Activated CD4-positive, alpha-beta T cell treated with anti-CD3 and anti-CD28 coated beads, Interleukin-2, amount 50 U/mL, for 24 hours (primary cell): ENCODE data around the gene DMPK.

ENCODE experiments used
- DNase-seq, 2 donors: peaks; one replicate each; pipeline ENCODE4 v3.0.0-alpha.2; 2020; ENCODE audit warnings: low read depth in 1 of 2, low spot score in 1 of 2

Gene DMPK

GRCh38 chr19:45789035-45789786 lies 6.9 kb upstream of the DMPK start:
- no peak for DNase-seq

- DNase-seq = no peak
These were observed 4.2 kb upstream of the DMPK start for GRCh38 chr19:45786533-45786894.

GRCh38 chr19:45785781-45786532 lies 3.7 kb upstream of the DMPK start:
- DNase-seq = no peak

GRCh38 chr19:45785097-45785496 lies 2.8 kb upstream of the DMPK start:
- no peak for DNase-seq

DNA sequence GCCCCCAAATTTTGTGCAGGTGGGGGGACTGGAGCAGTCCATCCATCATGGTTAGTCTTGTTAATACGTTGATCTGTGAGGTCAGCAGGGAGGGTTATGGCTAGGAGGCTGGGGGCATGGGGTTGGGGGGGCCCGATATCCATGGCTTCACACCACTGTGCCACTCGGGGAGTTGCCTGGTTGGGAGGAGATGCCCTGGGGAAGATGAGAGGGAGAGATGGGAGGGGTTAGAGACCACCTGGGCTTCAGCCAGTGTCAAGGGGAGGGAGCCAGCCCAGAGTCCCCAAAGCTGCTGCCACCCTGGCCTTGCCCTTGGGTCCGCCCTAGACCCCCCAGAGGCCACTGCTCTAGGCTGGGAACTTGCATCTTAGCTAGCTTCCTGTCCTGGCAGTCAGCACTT lies 1.8 kb upstream of the DMPK start:
- DNase-seq = no peak

GRCh38 chr19:45782820-45783785 lies 813 bp upstream of the DMPK start:
- DNase-seq = no peak

DNA sequence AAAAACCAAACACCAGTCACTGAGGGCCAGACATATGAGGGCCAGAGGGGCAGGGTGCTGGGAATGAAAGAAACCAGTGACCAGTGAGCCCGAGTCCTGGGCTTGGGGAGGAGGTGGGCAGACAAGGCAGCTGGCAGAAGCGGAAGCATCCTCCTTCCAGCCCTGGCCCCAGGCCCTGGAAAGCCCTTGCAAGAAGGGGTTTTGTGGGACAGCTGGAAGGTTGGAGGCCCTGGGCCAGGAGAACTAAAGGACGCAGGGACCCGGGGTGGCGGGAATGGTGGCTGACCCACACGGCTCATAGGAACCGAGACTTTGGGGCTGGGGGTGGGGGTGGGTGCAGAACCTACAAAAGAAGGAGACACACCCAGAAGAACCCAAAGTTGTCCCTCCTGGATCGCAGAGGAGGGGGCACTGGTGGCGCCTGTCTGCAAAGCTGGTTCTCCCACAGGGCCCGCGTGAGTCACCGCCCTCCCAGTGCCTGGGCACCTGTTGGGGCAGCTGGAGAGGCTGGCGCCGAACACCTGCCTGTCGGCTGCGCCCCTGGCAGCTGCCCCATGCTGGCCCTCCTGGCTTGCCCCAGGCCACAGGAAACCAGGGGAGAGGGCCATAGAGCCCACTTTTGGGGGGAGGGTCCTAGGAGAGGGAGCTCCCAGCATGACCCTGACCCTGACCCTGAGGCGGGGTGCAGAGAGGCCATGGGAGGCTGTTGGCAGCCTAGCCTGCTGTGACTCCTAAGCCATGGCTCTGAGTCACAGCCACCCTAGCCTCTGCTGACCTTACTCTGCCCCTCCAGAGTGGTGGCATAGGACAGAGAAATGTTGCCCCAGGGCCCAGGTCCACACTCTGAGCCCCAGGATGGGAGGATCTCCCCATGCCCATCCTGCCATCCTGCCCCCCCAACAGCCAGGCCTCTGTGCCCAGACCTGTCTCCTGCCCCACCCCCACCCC lies 802 bp downstream of the DMPK start:
- no peak for DNase-seq

DNA sequence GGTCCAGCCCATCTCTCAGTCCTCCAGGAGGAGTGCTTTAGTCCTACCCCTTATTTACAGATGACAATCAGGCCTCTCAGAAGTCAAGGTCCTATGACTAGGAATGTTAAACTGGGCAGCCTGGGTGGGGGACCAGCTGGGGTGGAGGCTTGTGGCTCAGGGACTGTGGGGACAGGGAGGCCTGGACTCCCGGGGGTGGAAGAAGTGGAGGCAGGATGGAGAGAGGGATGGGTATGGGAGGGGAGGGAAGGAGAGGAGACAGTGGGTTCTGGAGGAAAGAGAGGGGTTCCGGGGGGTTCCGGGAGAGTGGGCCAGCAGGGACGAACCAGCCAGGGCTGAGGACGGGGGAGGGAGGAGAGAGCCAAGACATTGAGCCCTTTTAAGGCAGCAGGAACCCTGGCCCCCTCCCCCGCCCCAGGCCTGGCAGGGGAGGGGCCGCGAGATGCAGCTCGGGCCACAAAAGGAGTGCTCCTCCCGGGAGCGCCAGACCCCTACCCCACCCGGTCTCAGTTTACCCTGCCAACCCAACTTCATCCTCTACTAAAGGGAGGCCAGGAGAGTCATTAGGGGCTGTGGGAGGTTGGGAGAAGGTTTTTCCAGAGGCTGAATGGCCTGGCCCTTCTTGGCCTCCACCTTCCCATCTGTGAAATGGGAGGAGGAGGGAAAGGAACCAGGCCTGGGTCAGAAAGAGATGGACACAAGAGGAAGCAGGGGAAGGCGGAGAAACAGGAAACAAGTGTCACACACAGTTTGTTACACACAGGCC lies 1.7 kb downstream of the DMPK start:
- no peak for DNase-seq

DNA sequence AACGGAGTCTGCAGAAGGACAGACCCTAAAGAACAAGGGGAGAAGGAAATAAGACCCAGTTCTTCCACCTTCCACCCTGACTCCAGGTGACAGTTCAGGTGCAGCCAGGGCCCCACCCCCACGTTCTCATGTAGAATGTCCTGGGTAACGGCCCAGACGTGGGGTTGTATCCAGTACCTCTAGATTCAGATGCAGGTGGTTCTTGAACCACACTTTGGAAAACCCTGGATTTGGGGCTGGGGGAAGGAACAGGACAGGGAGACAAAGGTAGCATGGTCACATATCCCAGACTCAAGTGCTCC lies 2.2 kb downstream of the DMPK start:
- DNase-seq = no peak

- peak; percentile 81 to 84 for DNase-seq
These were observed 2.8 kb downstream of the DMPK start for GRCh38 chr19:45779231-45780145.

DNA sequence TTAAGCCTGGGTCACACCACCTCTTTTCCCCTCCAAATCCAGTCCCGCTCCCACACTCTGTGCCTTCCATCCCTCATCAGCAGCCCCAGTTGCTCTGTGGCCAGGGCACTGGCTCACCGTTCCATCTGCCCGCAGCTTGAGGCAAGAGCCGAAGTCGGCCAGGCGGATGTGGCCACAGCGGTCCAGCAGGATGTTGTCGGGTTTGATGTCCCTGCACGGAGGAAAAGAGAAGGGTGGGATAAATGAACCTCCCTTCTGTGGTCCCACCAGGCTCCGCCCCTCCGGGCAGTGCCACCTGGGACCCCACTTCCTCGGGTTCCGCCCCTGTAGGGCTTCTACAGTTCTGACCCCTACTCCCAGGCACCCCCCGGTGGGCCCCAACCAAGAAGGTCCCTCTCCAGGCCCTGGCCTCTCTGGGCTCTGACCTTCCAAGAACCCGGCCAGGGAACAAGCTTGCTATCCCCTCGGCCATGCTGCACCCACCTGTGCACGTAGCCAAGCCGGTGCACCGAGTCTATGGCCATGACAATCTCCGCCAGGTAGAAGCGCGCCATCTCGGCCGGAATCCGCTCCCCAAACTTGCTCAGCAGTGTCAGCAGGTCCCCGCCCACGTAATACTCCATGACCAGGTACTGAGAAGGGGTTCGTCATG lies 4.2 kb downstream of the DMPK start:
- DNase-seq = no peak

DNA sequence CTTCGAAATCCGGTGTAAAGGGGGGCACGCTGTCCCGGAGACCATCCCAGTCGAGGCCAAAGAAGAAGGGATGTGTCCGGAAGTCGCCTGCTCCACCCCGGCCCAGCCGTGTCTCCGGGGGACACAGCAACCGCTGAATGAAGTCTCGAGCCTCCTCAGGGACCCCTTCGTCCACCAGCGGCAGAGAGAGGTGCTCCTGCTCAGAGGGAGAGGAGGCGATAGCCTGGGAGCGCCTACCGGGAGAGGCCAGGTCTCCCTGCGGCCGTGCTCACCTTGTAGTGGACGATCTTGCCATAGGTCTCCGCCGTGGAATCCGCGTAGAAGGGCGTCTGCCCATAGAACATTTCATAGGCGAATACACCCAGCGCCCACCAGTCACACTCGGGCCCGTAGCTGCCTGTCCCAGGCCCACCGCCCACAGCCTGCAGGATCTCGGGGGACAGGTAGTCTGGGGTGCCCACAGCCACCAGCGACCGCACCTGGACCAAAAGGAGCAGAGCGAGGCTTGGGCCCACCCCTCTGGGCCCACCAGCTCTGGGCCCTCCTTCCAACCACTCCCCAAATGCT lies 4.8 kb downstream of the DMPK start:
- no peak for DNase-seq

DNA sequence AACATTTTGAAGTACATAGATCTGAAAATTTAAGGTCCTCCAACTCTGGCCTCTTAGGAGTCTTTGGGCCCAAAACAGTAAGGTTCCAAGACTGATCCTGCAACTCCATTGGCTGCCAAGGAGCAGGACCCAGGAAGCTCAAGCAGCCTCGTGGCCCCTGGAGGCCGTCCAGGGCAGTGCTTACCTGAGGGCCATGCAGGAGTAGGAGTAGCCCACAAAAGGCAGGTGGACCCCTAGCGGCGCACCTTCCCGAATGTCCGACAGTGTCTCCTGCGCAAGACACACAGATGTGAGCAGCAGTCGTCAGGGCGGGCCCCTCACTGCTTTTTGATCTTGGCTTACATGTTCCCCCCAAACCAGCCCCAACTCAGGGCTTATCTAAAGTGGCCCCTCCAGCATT lies 7.5 kb downstream of the DMPK start:
- DNase-seq = no peak

- no peak for DNase-seq
These were observed 8.9 kb downstream of the DMPK start for GRCh38 chr19:45773384-45773783.

DNA sequence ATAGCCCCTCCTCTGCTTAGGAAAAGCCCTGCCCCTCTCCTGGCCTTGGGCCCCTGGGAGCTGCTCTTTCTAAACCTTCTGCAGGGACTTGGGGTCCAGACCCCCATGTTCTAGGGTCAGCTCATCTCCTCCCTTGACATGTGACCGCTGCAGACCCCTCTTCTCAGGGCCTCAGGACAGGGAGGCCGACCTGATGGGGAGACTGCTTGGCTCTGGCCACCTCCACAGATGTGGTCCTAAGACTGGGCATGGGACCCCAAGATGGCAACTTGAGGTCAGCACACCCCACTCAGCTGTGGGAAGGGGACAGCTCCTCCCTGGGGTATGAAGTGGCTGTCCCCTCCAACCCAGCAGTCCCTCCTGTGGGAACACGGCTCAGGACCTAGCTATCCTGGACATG lies 9.4 kb downstream of the DMPK start:
- DNase-seq = no peak

DNA sequence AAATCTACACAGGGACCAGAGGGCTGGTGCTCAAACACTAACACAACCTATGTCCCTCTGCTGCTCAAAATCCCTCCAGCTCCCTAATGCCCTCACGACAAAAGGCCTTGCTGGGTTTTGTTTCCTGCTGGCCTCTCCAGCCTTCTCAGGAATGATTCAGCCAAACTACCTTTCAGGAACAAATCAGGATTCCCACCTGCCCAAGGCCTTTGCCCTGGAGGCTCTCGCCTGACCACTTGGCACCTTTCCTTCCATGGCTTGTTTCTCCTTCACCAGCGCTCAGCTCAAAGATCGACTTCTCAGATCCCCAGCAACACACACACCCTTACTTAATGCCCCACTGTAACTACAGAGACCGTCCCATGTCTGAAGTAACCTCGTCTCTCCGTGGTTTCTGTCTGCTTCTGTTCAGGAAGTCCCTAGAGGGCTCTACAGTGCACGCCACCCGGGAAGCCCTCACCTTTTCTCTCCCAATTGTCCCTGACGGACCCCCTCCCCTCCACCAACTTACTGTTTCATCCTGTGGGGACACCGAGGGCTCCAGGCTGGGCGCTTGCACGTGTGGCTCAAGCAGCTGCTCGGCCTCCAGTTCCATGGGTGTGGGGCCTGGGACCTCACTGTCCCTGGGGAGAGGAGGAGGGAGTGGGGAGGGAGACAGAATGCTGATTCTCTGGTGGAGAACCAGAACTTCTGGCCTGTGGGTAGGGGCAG lies 10.0 kb downstream of the DMPK start:
- no peak for DNase-seq

GRCh38 chr19:45771311-45771933 lies 10.9 kb downstream of the DMPK start:
- no peak for DNase-seq
